Measurements from ENCODE around the gene HCN3. TPM values are rescaled to one million over a fixed set of nuclear protein-coding genes. Genes with fewer than 3 reads are reported as not detected.

The HCN3 gene
- total and polyA plus RNA-seq, 2 of the 13 experiments (the other 11 are each of a cell fraction or from before 2014, with no cell fraction given), result 2.4 to 10.2 TPM

DNA sequence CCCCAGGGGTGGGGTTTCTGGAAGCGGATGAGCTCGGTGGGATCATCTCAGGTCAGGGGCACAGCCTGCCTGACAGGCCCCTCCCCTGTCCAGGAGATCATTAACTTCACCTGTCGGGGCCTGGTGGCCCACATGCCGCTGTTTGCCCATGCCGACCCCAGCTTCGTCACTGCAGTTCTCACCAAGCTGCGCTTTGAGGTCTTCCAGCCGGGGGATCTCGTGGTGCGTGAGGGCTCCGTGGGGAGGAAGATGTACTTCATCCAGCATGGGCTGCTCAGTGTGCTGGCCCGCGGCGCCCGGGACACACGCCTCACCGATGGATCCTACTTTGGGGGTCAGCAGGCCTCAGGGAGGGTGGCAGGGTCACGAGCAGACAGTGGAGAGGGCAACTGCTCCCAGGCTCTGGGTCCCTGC lies 8.4 kb downstream of the HCN3 start (continued):
- TF ChIP-seq, protein P1, sequence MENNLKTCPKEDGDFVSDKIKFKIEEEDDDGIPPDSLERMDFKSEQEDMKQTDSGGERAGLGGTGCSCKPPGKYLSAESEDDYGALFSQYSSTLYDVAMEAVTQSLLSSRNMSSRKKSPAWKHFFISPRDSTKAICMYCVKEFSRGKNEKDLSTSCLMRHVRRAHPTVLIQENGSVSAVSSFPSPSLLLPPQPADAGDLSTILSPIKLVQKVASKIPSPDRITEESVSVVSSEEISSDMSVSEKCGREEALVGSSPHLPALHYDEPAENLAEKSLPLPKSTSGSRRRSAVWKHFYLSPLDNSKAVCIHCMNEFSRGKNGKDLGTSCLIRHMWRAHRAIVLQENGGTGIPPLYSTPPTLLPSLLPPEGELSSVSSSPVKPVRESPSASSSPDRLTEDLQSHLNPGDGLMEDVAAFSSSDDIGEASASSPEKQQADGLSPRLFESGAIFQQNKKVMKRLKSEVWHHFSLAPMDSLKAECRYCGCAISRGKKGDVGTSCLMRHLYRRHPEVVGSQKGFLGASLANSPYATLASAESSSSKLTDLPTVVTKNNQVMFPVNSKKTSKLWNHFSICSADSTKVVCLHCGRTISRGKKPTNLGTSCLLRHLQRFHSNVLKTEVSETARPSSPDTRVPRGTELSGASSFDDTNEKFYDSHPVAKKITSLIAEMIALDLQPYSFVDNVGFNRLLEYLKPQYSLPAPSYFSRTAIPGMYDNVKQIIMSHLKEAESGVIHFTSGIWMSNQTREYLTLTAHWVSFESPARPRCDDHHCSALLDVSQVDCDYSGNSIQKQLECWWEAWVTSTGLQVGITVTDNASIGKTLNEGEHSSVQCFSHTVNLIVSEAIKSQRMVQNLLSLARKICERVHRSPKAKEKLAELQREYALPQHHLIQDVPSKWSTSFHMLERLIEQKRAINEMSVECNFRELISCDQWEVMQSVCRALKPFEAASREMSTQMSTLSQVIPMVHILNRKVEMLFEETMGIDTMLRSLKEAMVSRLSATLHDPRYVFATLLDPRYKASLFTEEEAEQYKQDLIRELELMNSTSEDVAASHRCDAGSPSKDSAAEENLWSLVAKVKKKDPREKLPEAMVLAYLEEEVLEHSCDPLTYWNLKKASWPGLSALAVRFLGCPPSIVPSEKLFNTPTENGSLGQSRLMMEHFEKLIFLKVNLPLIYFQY (CRISPR knock-in tag; IDR thresholded peaks at IDR 0.05; ENCODE audit: borderline replicate concordance), result no peak
- TF ChIP-seq ZNF660 (CRISPR knock-in tag; IDR thresholded peaks at IDR 0.05; ENCODE audit: borderline replicate concordance, low read depth), result no peak
- TF ChIP-seq ZNF766 (CRISPR knock-in tag; IDR thresholded peaks at IDR 0.05; ENCODE audit: borderline replicate concordance), result no peak
- 0 out of 2 replicates have a peak, but pooled peaks have one; percentile 16 for TF ChIP-seq ZNF546 (CRISPR knock-in tag; conservative IDR thresholded peaks at IDR 0.05)
- TF ChIP-seq ZBTB38 (CRISPR knock-in tag; IDR thresholded peaks at IDR 0.05), result peak; percentile 95
- no peak for TF ChIP-seq EZH2 (conservative IDR thresholded peaks at IDR 0.05; ENCODE audit: low read depth, low read length)
- TF ChIP-seq ZNF501 (CRISPR knock-in tag; IDR thresholded peaks at IDR 0.05), result no peak
- TF ChIP-seq PCBP2 (optimal IDR thresholded peaks at IDR 0.05; ENCODE audit: low read depth, low read length, poor library complexity, severe bottlenecking), result no peak
- no peak for TF ChIP-seq NFRKB (IDR thresholded peaks at IDR 0.05)
- no peak for TF ChIP-seq ZNF550 (CRISPR knock-in tag; IDR thresholded peaks at IDR 0.05; ENCODE audit: borderline replicate concordance)
- TF ChIP-seq THYN1 (CRISPR knock-in tag; IDR thresholded peaks at IDR 0.05; ENCODE audit: borderline replicate concordance, low read depth), result no peak
- TF ChIP-seq, protein P2, sequence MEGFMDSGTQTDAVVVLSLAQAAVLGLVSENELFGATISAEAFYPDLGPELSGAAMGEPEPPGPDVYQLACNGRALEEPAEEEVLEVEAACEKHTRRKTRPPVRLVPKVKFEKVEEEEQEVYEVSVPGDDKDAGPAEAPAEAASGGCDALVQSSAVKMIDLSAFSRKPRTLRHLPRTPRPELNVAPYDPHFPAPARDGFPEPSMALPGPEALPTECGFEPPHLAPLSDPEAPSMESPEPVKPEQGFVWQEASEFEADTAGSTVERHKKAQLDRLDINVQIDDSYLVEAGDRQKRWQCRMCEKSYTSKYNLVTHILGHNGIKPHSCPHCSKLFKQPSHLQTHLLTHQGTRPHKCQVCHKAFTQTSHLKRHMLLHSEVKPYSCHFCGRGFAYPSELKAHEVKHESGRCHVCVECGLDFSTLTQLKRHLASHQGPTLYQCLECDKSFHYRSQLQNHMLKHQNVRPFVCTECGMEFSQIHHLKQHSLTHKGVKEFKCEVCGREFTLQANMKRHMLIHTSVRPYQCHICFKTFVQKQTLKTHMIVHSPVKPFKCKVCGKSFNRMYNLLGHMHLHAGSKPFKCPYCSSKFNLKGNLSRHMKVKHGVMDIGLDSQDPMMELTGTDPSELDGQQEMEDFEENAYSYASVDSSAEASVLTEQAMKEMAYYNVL (CRISPR knock-in tag; IDR thresholded peaks at IDR 0.05; ENCODE audit: borderline replicate concordance), result no peak
- TF ChIP-seq, protein P3, sequence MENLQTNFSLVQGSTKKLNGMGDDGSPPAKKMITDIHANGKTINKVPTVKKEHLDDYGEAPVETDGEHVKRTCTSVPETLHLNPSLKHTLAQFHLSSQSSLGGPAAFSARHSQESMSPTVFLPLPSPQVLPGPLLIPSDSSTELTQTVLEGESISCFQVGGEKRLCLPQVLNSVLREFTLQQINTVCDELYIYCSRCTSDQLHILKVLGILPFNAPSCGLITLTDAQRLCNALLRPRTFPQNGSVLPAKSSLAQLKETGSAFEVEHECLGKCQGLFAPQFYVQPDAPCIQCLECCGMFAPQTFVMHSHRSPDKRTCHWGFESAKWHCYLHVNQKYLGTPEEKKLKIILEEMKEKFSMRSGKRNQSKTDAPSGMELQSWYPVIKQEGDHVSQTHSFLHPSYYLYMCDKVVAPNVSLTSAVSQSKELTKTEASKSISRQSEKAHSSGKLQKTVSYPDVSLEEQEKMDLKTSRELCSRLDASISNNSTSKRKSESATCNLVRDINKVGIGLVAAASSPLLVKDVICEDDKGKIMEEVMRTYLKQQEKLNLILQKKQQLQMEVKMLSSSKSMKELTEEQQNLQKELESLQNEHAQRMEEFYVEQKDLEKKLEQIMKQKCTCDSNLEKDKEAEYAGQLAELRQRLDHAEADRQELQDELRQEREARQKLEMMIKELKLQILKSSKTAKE (CRISPR knock-in tag; IDR thresholded peaks at IDR 0.05; ENCODE audit: borderline replicate concordance), result no peak
- TF ChIP-seq, protein P4, sequence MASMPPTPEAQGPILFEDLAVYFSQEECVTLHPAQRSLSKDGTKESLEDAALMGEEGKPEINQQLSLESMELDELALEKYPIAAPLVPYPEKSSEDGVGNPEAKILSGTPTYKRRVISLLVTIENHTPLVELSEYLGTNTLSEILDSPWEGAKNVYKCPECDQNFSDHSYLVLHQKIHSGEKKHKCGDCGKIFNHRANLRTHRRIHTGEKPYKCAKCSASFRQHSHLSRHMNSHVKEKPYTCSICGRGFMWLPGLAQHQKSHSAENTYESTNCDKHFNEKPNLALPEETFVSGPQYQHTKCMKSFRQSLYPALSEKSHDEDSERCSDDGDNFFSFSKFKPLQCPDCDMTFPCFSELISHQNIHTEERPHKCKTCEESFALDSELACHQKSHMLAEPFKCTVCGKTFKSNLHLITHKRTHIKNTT (CRISPR knock-in tag; IDR thresholded peaks at IDR 0.05), result no peak
- peak; percentile 95 for TF ChIP-seq RXRB (CRISPR knock-in tag; IDR thresholded peaks at IDR 0.05; ENCODE audit: borderline replicate concordance)
- no peak for TF ChIP-seq CREM (IDR thresholded peaks at IDR 0.05)
- no peak for TF ChIP-seq CREM (CRISPR knock-in tag; IDR thresholded peaks at IDR 0.05)
- TF ChIP-seq AGO2 (optimal IDR thresholded peaks at IDR 0.05; ENCODE audit: low read depth, low read length), result peak; percentile 24
- TF ChIP-seq ZNF605 (CRISPR knock-in tag; IDR thresholded peaks at IDR 0.05), result no peak
- TF ChIP-seq U2AF2 (IDR thresholded peaks at IDR 0.05; ENCODE audit: low read depth, low read length), result no peak
- TF ChIP-seq SRSF4 (IDR thresholded peaks at IDR 0.05; ENCODE audit: low read depth, low read length, poor library complexity, severe bottlenecking), result no peak
- no peak for TF ChIP-seq ZFP1 (CRISPR knock-in tag; IDR thresholded peaks at IDR 0.05)
- TF ChIP-seq ZNF3 (CRISPR knock-in tag; IDR thresholded peaks at IDR 0.05), result no peak
